OCI-LY7 (cell line): ENCODE measurements around the gene GLCE. TPM values are rescaled to one million over a fixed set of nuclear protein-coding genes. Genes with fewer than 3 reads are reported as not detected.

Experiments used
- BruUV-seq: library from RNA; stranded (reverse); fragments of 400-500 nt; replicated peaks from 2 replicates; lab custom pipeline; 2021; lab: Mats Ljungman, UMichigan
- CTCF ChIA-PET: fragments of 300-600 bp; sonication (Branson Sonifier 250); formaldehyde crosslinking; loops from one replicate; lab custom pipeline; 2022; ENCODE audit warnings: antibody characterized with exemption; ENCODE audit not compliant: unreplicated experiment; lab: Charles Lee
- POLR2A ChIA-PET: fragments of 300-600 bp; sonication (Branson Sonifier 250); formaldehyde crosslinking; loops from one replicate; lab custom pipeline; 2022; ENCODE audit warnings: antibody characterized with exemption; lab: Charles Lee
- DNase-seq: peaks from one replicate; pipeline ENCODE4 v3.0.0-alpha.2; 2015; ENCODE audit warnings: low spot score
- H2AFZ ChIP-seq: fragments of 200-600 bp; sonication (generic), shearing (Covaris generic); 2 replicates; pipeline ENCODE4 v1.6.1; 2014; ENCODE audit warnings: mild to moderate bottlenecking, antibody characterized with exemption, low read length, moderate library complexity
- H3K27ac ChIP-seq: fragments of 200-600 bp; sonication (generic); 2 replicates; pipeline ENCODE4 v1.5.1; 2014; ENCODE audit warnings: mixed run types, low read depth, mild to moderate bottlenecking, moderate library complexity, low read length, inconsistent platforms; ENCODE audit not compliant: poor library complexity, severe bottlenecking
- H3K36me3 ChIP-seq: fragments of 200-600 bp; sonication (generic); 2 replicates; pipeline ENCODE4 v1.6.1; 2014; ENCODE audit warnings: mild to moderate bottlenecking, antibody characterized with exemption, low read length, moderate library complexity, mixed read lengths; ENCODE audit not compliant: insufficient read depth
- H3K4me1 ChIP-seq: fragments of 200-600 bp; sonication (generic); 2 replicates; pipeline ENCODE4 v1.5.1; 2014; ENCODE audit warnings: mild to moderate bottlenecking, low read length; ENCODE audit not compliant: insufficient read depth, poor library complexity, severe bottlenecking
- H3K4me2 ChIP-seq: fragments of 200-600 bp; sonication (generic); 2 replicates; pipeline ENCODE4 v1.6.1; 2014; ENCODE audit warnings: mild to moderate bottlenecking, low read length
- H3K4me3 ChIP-seq: fragments of 200-600 bp; sonication (generic); 2 replicates; pipeline ENCODE4 v1.5.1; 2014; ENCODE audit warnings: mild to moderate bottlenecking, low read depth, low read length; ENCODE audit not compliant: poor library complexity, severe bottlenecking
- H3K79me2 ChIP-seq: fragments of 200-600 bp; sonication (generic); 2 replicates; pipeline ENCODE4 v1.6.1; 2016; ENCODE audit warnings: low read depth, mild to moderate bottlenecking, low read length, moderate library complexity, mixed read lengths; ENCODE audit not compliant: insufficient read depth
- H3K9me2 ChIP-seq: fragments of 200-600 bp; sonication (generic); 2 replicates; pipeline ENCODE4 v1.6.1; 2016; ENCODE audit warnings: mild to moderate bottlenecking, low read length, mixed read lengths; ENCODE audit not compliant: insufficient read depth
- H3K9me3 ChIP-seq: fragments of 200-600 bp; sonication (generic); 2 replicates; pipeline ENCODE4 v1.6.1; 2014; ENCODE audit warnings: mild to moderate bottlenecking, mixed run types, low read length, mixed read lengths
- H4K20me1 ChIP-seq: fragments of 200-600 bp; sonication (generic); 2 replicates; pipeline ENCODE4 v1.6.1; 2014; ENCODE audit warnings: mild to moderate bottlenecking, antibody characterized with exemption, low read length, moderate library complexity, mixed read lengths; ENCODE audit not compliant: insufficient read depth
- CTCF ChIP-seq: fragments of 200-600 bp; sonication (generic); conservative IDR thresholded peaks from 2 replicates; pipeline ENCODE4 v1.5.1; 2014; ENCODE audit warnings: mild to moderate bottlenecking, antibody characterized with exemption, low read length, moderate library complexity, mixed read lengths
- EZH2phosphoT487 ChIP-seq: fragments of 200-600 bp; sonication (generic); IDR thresholded peaks from 2 replicates; pipeline ENCODE4 v1.6.1; 2018; ENCODE audit warnings: low read depth, borderline replicate concordance, mild to moderate bottlenecking, mixed run types, antibody characterized with exemption, low read length, moderate library complexity, mixed read lengths
- intact Hi-C: fragments of 100-400 bp; cut with micrococcal nuclease; formaldehyde crosslinking; loops from one replicate; pipeline ENCODE4 v1.10.0; 2022; ENCODE audit not compliant: unreplicated experiment
- total RNA-seq, 2 experiments: library from RNA; depleted of rRNA in 1 of 2; stranded (reverse); fragments of >200 nt in 1 of 2; shearing (Covaris generic) in 1 of 2; gene quantifications; 2 replicates each; pipeline ENCODE4 v1.2.3, GENCODE V29; 2014 to 2022

GLCE gene
- total RNA-seq, 2 experiments from 2014 or later, result 7.0 to 7.1 TPM

- CTCF ChIA-PET, result no interaction called here
- H3K4me2 ChIP-seq, result no peak overlapping the region
- TF ChIP-seq CTCF (no peak), EZH2phosphoT487 (no peak)
- H3K9me2 ChIP-seq, result no peaks in the 10 kb centered on the region
- no peaks in the 10 kb centered on the region for H3K36me3 ChIP-seq
- H2AFZ ChIP-seq, result no peak overlapping the region
- no peaks in the 10 kb centered on the region for H4K20me1 ChIP-seq
- H3K4me1 ChIP-seq, result no peaks in the 10 kb centered on the region
- H3K79me2 ChIP-seq, result no peaks in the 10 kb centered on the region
- H3K9me3 ChIP-seq, result no peaks in the 10 kb centered on the region
- H3K27ac ChIP-seq, result no peak overlapping the region
- no peak overlapping the region for H3K4me3 ChIP-seq
- intact Hi-C loops, result no loop called here
- BruUV-seq, result no TSS peak
- POLR2A ChIA-PET, result interaction anchor here (0.7 kb wide), 1 partner anchor 18 kb away, joined by 3 read pairs; no protein-coding TSS in a partner anchor
- DNase-seq, result no peak
Measured at GRCh38 chr15:69305204-69305931, 144.9 kb downstream of the GLCE start.

GRCh38 chr15:69305933-69306568, 145.6 kb downstream of the GLCE start:
- no peak overlapping the region for H3K4me3 ChIP-seq
- H3K9me2 ChIP-seq, result no peaks in the 10 kb centered on the region
- H3K36me3 ChIP-seq, result no peaks in the 10 kb centered on the region
- ChIA-PET POLR2A (interaction anchor here (0.7 kb wide), 1 partner anchor 19 kb away, joined by 3 read pairs; no protein-coding TSS in a partner anchor), CTCF (no interaction called here)
- H4K20me1 ChIP-seq, result no peaks in the 10 kb centered on the region
- TF ChIP-seq EZH2phosphoT487 (no peak), CTCF (no peak)
- no peaks in the 10 kb centered on the region for H3K4me1 ChIP-seq
- no peak for DNase-seq
- H3K9me3 ChIP-seq, result no peaks in the 10 kb centered on the region
- no peak overlapping the region for H2AFZ ChIP-seq
- intact Hi-C loops, result no loop called here
- H3K4me2 ChIP-seq, result no peak overlapping the region
- H3K27ac ChIP-seq, result no peak overlapping the region
- H3K79me2 ChIP-seq, result no peaks in the 10 kb centered on the region
- BruUV-seq, result no TSS peak

- no peaks in the 10 kb centered on the region for H3K4me1 ChIP-seq
- H3K9me2 ChIP-seq, result no peaks in the 10 kb centered on the region
- no peak overlapping the region for H3K4me3 ChIP-seq
- H2AFZ ChIP-seq, result no peak overlapping the region
- no peaks in the 10 kb centered on the region for H3K36me3 ChIP-seq
- H3K79me2 ChIP-seq, result no peaks in the 10 kb centered on the region
- H3K27ac ChIP-seq, result no peak overlapping the region
- CTCF ChIA-PET, result no interaction called here
- H4K20me1 ChIP-seq, result no peaks in the 10 kb centered on the region
- POLR2A ChIA-PET, result no interaction called here
- TF ChIP-seq CTCF, result no peak
- TF ChIP-seq EZH2phosphoT487, result no peak
- H3K9me3 ChIP-seq, result no peaks in the 10 kb centered on the region
- intact Hi-C loops, result no loop called here
- DNase-seq, result no peak
- H3K4me2 ChIP-seq, result no peak overlapping the region
- BruUV-seq, result no TSS peak
Measured at GRCh38 chr15:69307939-69308338, 147.5 kb downstream of the GLCE start.
